ENCODE measurements around the gene TOMM7.

DNA sequence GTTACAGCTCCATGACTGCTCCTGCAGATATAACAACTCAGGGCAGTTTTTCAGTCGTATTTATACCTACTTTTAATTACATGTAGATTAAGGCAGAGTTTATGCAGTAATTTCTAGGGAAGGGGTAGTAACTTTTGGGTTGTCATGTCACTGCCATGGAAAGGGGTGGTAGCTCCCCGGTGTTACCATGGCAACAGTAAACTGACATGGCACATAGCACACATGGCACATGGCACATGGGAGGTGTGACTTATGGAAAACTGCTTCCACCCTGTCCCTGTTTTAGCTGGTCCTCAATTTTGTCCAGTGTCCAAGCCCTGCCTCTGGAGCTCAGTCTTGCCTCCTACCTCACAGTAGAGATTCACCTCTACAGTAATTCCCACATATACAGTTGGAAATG, 3.9 kb upstream of the TOMM7 start:
- TF ChIP-seq, protein P1, sequence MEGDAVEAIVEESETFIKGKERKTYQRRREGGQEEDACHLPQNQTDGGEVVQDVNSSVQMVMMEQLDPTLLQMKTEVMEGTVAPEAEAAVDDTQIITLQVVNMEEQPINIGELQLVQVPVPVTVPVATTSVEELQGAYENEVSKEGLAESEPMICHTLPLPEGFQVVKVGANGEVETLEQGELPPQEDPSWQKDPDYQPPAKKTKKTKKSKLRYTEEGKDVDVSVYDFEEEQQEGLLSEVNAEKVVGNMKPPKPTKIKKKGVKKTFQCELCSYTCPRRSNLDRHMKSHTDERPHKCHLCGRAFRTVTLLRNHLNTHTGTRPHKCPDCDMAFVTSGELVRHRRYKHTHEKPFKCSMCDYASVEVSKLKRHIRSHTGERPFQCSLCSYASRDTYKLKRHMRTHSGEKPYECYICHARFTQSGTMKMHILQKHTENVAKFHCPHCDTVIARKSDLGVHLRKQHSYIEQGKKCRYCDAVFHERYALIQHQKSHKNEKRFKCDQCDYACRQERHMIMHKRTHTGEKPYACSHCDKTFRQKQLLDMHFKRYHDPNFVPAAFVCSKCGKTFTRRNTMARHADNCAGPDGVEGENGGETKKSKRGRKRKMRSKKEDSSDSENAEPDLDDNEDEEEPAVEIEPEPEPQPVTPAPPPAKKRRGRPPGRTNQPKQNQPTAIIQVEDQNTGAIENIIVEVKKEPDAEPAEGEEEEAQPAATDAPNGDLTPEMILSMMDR (IDR thresholded peaks at IDR 0.05), result no peak
- no peak for TF ChIP-seq POLR2AphosphoS5 (IDR thresholded peaks at IDR 0.05)
- TF ChIP-seq POLR2A (IDR thresholded peaks at IDR 0.05; ENCODE audit: low read depth), result no peak
